Calu3 (cell line): ENCODE measurements around the gene B3GNT2. TPM values are rescaled to one million over a fixed set of nuclear protein-coding genes. Genes with fewer than 3 reads are reported as not detected.

ENCODE experiments used
- BruUV-seq: library from RNA; stranded (reverse); fragments of 400-500 nt; replicated peaks from 2 replicates; lab custom pipeline; 2021; lab: Mats Ljungman, UMichigan
- CTCF ChIA-PET: fragments of 300-600 bp; sonication (Branson Sonifier 250); formaldehyde crosslinking; loops from one replicate; lab custom pipeline; 2022; ENCODE audit warnings: antibody characterized with exemption; lab: Charles Lee
- DNase-seq: peaks from one replicate; pipeline ENCODE4 v3.0.0; 2022
- H3K27ac Mint-ChIP-seq: one replicate; pipeline ENCODE4 v1.8.0; 2022; ENCODE audit warnings: mixed read lengths; ENCODE audit not compliant: unreplicated experiment
- H3K27me3 Mint-ChIP-seq: one replicate; pipeline ENCODE4 v1.8.0; 2022; ENCODE audit warnings: mixed read lengths; ENCODE audit not compliant: unreplicated experiment
- H3K36me3 Mint-ChIP-seq: one replicate; pipeline ENCODE4 v1.8.0; 2022; ENCODE audit warnings: mild to moderate bottlenecking, moderate library complexity, mixed read lengths; ENCODE audit not compliant: insufficient read depth, unreplicated experiment
- H3K4me1 Mint-ChIP-seq: one replicate; pipeline ENCODE4 v1.8.0; 2022; ENCODE audit warnings: mild to moderate bottlenecking, low read depth, mixed read lengths; ENCODE audit not compliant: unreplicated experiment
- H3K4me3 Mint-ChIP-seq: one replicate; pipeline ENCODE4 v1.8.0; 2022; ENCODE audit warnings: mild to moderate bottlenecking, low read depth, moderate library complexity, mixed read lengths; ENCODE audit not compliant: unreplicated experiment
- H3K9me3 Mint-ChIP-seq: one replicate; pipeline ENCODE4 v1.8.0; 2022; ENCODE audit warnings: low read depth, mixed read lengths; ENCODE audit not compliant: unreplicated experiment
- intact Hi-C: fragments of 100-400 bp; cut with micrococcal nuclease; formaldehyde crosslinking; loops from one replicate; pipeline ENCODE4 v1.10.0; 2022; ENCODE audit not compliant: unreplicated experiment
- total RNA-seq: library from RNA; stranded (reverse); gene quantifications from 2 replicates; pipeline ENCODE4 v1.2.3, GENCODE V29; 2022
- TF ChIP-seq, protein P1 (sequence below): fragments of 200-600 bp; IDR thresholded peaks from one replicate; pipeline ENCODE4 v1.8.0; 2022; ENCODE audit warnings: antibody characterized with exemption; ENCODE audit not compliant: unreplicated experiment

B3GNT2 gene
- total RNA-seq, 1 experiment from 2014 or later = 23.8 TPM

DNA sequence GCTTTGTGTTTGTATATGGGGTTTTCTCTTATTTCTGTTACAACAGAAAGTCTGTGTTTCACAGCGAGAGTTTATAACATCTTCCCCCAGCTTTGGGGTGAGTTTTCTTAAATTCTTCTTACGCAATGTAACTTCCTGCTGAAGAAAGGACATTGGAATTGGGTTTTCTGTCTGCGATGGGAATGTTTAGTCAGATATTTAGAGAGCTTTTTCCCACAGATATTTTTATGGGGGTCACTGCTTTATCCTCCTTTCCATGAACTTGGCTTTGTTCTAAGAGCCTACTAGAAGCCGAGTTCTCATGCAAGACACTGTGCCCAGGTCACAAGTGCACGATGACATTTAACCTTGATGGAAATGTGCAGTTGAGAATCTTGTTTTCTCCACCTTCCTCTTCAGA, 22.1 kb downstream of the B3GNT2 start:
- peaks cover 28% of the 10 kb centered on the region for H3K4me1 Mint-ChIP-seq

DNA sequence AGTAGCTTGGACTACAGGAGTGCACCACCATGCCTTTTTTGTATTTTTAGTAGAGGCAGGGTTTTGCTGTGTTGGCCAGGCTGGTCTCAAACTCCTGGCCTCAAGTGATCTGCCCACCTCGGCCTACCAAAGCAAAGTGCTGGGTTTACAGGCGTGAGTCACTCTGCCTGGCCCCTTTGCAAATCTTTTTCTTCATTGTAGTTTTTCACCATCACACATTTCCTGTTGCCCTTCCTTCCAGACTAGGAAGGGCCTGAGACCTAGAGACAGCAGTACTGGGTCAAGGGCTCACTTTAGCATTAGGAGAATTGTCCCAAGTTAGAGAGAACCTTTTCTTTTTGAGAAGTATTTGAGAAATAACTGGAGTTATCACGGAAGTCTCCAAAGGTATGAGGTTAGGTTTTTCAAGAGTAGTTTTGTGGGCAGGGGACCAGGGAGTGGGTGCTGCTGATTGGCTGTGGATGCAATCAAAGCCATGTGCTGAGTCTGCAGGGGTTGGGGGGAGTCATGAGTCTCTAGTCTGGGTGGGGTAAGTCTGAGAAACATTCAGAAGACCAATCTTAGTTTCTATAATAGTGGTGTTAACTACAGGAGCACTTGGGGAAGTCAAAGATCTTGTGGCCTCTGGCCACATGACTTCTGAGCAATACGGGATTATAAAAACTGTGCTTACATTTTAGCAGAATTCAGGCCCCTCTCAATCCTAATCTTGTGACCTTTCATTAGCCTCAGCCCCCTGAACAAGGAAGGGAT, 23.7 kb downstream of the B3GNT2 start:
- no peak overlapping the region for H3K4me3 Mint-ChIP-seq
- TF ChIP-seq, protein P1, sequence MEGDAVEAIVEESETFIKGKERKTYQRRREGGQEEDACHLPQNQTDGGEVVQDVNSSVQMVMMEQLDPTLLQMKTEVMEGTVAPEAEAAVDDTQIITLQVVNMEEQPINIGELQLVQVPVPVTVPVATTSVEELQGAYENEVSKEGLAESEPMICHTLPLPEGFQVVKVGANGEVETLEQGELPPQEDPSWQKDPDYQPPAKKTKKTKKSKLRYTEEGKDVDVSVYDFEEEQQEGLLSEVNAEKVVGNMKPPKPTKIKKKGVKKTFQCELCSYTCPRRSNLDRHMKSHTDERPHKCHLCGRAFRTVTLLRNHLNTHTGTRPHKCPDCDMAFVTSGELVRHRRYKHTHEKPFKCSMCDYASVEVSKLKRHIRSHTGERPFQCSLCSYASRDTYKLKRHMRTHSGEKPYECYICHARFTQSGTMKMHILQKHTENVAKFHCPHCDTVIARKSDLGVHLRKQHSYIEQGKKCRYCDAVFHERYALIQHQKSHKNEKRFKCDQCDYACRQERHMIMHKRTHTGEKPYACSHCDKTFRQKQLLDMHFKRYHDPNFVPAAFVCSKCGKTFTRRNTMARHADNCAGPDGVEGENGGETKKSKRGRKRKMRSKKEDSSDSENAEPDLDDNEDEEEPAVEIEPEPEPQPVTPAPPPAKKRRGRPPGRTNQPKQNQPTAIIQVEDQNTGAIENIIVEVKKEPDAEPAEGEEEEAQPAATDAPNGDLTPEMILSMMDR = no peak
- H3K9me3 Mint-ChIP-seq = no peaks in the 10 kb centered on the region
- H3K4me1 Mint-ChIP-seq = peaks cover 17% of the 10 kb centered on the region
- no TSS peak for BruUV-seq
- H3K27ac Mint-ChIP-seq = no peak overlapping the region
- no peaks in the 10 kb centered on the region for H3K27me3 Mint-ChIP-seq
- intact Hi-C loops = no loop called here
- no peaks in the 10 kb centered on the region for H3K36me3 Mint-ChIP-seq
- CTCF ChIA-PET = no interaction called here
- DNase-seq = no peak

More for the DNA sequence above, 22.1 kb downstream of the B3GNT2 start:
- no peaks in the 10 kb centered on the region for H3K27me3 Mint-ChIP-seq
- no peaks in the 10 kb centered on the region for H3K36me3 Mint-ChIP-seq
- no peak for DNase-seq
- no TSS peak for BruUV-seq
- H3K4me3 Mint-ChIP-seq = no peak overlapping the region
- CTCF ChIA-PET = no interaction called here
- no peaks in the 10 kb centered on the region for H3K9me3 Mint-ChIP-seq
- TF ChIP-seq, protein P1 = no peak
- no peak overlapping the region for H3K27ac Mint-ChIP-seq
- intact Hi-C loops = no loop called here

DNA sequence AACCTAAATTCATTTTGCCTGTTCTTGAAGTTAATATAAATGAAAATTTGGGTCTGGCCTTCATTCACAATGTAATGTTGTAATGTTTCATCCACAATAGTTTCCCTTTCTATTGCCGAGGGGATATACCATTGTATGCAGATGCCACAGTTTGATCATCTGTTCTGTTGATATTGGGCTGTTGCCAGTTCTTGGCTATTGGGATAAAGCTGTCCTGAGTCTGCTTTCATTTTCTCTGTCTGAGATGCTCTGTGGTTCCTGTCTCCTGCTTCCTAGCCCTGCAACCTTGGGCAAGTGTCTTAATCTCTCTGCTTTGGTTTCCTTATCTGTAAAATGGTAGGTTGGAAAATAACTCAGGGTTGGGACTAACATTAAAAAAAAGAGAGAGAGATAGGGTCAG, 25.2 kb downstream of the B3GNT2 start:
- Mint-ChIP-seq H3K9me3 (no peaks in the 10 kb centered on the region), H3K36me3 (peaks cover 6% of the 10 kb centered on the region), H3K4me1 (peaks cover 7% of the 10 kb centered on the region), H3K4me3 (no peak overlapping the region), H3K27me3 (no peaks in the 10 kb centered on the region), H3K27ac (no peak overlapping the region)
- CTCF ChIA-PET = no interaction called here
- no TSS peak for BruUV-seq
- DNase-seq = no peak
- TF ChIP-seq, protein P1 = no peak
- intact Hi-C loops = no loop called here

DNA sequence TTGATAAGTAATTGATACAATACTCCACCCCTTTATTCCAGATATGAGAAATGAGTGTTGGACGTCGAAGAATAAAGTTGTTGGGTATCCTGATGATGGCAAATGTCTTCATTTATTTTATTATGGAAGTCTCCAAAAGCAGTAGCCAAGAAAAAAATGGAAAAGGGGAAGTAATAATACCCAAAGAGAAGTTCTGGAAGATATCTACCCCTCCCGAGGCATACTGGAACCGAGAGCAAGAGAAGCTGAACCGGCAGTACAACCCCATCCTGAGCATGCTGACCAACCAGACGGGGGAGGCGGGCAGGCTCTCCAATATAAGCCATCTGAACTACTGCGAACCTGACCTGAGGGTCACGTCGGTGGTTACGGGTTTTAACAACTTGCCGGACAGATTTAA, 26.3 kb downstream of the B3GNT2 start:
- H3K36me3 Mint-ChIP-seq = peaks cover 6% of the 10 kb centered on the region
- BruUV-seq = no TSS peak
- intact Hi-C loops = no loop called here

More for the DNA sequence above, 26.3 kb downstream of the B3GNT2 start:
- no peaks in the 10 kb centered on the region for H3K4me1 Mint-ChIP-seq
- TF ChIP-seq, protein P1 = no peak
- no peaks in the 10 kb centered on the region for H3K9me3 Mint-ChIP-seq
- H3K27ac Mint-ChIP-seq = no peak overlapping the region
- no peak for DNase-seq
- no peak overlapping the region for H3K4me3 Mint-ChIP-seq
- CTCF ChIA-PET = interaction anchor here (1.2 kb wide), 1 partner anchor 10 kb away, joined by 3 read pairs; no protein-coding TSS in a partner anchor
- H3K27me3 Mint-ChIP-seq = no peaks in the 10 kb centered on the region
